HEK293T (cell line): ENCODE data around the gene ZNF888.

Experiments
- CTCF ChIA-PET: fragments of 350-600 bp; formaldehyde crosslinking; extraction: SDS; loops from one replicate; lab custom pipeline; 2021; ENCODE audit warnings: antibody characterized with exemption, inconsistent platforms; lab: Yijun Ruan, JAX
- POLR2A ChIA-PET: fragments of 350-600 bp; formaldehyde crosslinking; extraction: SDS; loops from one replicate; lab custom pipeline; 2020; ENCODE audit warnings: antibody characterized with exemption, inconsistent platforms; lab: Yijun Ruan, JAX
- DNase-seq: peaks from one replicate; pipeline ENCODE4 v3.0.0; 2012; ENCODE audit warnings: mixed read lengths; ENCODE audit errors: extremely low spot score
- ARNT ChIP-seq: fragments of 450-650 bp; IDR thresholded peaks from 2 replicates; pipeline ENCODE4 v1.6.1; 2017; ENCODE audit warnings: mild to moderate bottlenecking
- BHLHE40 ChIP-seq: fragments of 450-650 bp; IDR thresholded peaks from 2 replicates; pipeline ENCODE4 v1.6.1; 2016; ENCODE audit warnings: mild to moderate bottlenecking, moderate library complexity, borderline replicate concordance
- CTBP1 ChIP-seq: fragments of 450-650 bp; IDR thresholded peaks from 2 replicates; pipeline ENCODE4 v1.6.1; 2016; ENCODE audit warnings: borderline replicate concordance
- ELF4 ChIP-seq: fragments of 450-650 bp; IDR thresholded peaks from 2 replicates; pipeline ENCODE4 v1.6.1; 2017; ENCODE audit warnings: antibody characterized with exemption
- FOXA1 ChIP-seq: fragments of 450-650 bp; IDR thresholded peaks from 2 replicates; pipeline ENCODE4 v1.6.1; 2016; ENCODE audit warnings: mild to moderate bottlenecking
- FOXK2 ChIP-seq: fragments of 450-650 bp; IDR thresholded peaks from 2 replicates; pipeline ENCODE4 v1.6.1; 2016; ENCODE audit warnings: mild to moderate bottlenecking
- FOXM1 ChIP-seq: fragments of 450-650 bp; IDR thresholded peaks from 2 replicates; pipeline ENCODE4 v1.6.1; 2017; ENCODE audit warnings: mild to moderate bottlenecking, borderline replicate concordance
- HDGF ChIP-seq: fragments of 450-650 bp; IDR thresholded peaks from 2 replicates; pipeline ENCODE4 v1.6.1; 2017; ENCODE audit warnings: antibody characterized with exemption, borderline replicate concordance
- L3MBTL2 ChIP-seq: fragments of 450-650 bp; conservative IDR thresholded peaks from 2 replicates; pipeline ENCODE4 v1.6.1; 2016; ENCODE audit warnings: mild to moderate bottlenecking
- LEF1 ChIP-seq: fragments of 450-650 bp; IDR thresholded peaks from 2 replicates; pipeline ENCODE4 v1.6.1; 2017; ENCODE audit warnings: mild to moderate bottlenecking, borderline replicate concordance
- NFRKB ChIP-seq: fragments of 450-650 bp; IDR thresholded peaks from 2 replicates; pipeline ENCODE4 v1.6.1; 2016; ENCODE audit warnings: mild to moderate bottlenecking, moderate library complexity
- SP1 ChIP-seq: fragments of 450-650 bp; IDR thresholded peaks from 2 replicates; pipeline ENCODE4 v1.6.1; 2017
- SUZ12 ChIP-seq: fragments of 450-650 bp; IDR thresholded peaks from 2 replicates; pipeline ENCODE4 v1.6.1; 2016; ENCODE audit warnings: mild to moderate bottlenecking
- TARDBP ChIP-seq: fragments of 450-650 bp; IDR thresholded peaks from 2 replicates; pipeline ENCODE4 v1.6.1; 2016
- ZNF384 ChIP-seq: fragments of 450-650 bp; IDR thresholded peaks from 2 replicates; pipeline ENCODE4 v1.6.1; 2016
- TF ChIP-seq, protein P1 (sequence below): fragments of 450-650 bp; IDR thresholded peaks from 2 replicates; pipeline ENCODE4 v1.6.1; 2016

ZNF888 gene

DNA sequence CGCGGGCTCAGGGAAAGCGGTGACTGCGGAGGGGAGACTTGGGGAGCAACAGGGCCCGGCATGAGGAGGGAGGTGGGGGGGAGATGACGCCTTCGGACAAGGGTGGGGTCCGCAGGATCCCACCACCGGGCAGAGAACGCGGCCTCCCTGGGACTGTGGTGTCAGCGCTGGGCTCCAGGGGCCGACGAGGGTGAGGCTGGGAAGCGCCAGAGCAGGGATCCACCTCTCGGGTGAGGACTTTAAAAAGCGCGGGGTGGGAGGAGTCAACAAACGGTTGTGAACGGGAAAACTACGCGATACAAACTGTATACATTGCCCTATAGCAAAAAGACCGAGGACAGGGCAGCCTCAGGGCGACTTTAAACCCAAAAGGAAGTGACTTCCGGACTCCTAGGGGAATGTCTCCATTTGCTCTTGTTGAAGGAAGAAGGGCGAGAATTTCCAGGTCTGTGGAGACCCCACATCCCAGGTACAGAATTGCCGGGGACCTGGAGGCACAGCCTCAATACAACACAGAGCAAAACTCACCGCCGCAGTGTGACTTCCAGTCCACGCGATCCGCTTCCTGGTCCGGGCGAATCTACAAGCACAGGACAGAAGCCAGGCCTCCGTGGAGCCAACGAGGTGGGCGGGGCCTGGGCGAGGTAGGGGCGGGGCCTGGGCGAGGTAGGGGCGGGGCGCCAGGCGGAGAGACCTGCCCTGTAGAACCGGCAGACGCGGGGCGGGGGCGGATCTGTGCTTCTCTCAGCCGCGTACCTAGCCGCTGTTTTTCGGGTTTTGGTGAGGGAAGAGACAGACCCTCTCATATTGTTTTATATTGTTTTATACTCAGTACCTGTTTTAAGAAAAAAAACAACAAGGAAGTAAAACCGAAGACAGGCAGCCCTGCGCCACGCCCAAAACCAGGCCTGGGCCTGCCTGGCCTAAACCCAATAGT lies at the start of gene ZNF888:
Gene ZNF888 (minus strand): TSS at position 588 of the 937 bp plus-strand sequence. CDS start 5,555 bp downstream, outside the sequence.
- peak; percentile 80 for DNase-seq
- CTCF ChIA-PET, result no interaction called here
- TF ChIP-seq ELF4 (0 out of 2 replicates have a peak, but pooled peaks have one; percentile 21), L3MBTL2 (peak; percentile 32; the same call in 1 of the 2 replicates), SUZ12 (no peak)
- POLR2A ChIA-PET, result no interaction called here

DNA sequence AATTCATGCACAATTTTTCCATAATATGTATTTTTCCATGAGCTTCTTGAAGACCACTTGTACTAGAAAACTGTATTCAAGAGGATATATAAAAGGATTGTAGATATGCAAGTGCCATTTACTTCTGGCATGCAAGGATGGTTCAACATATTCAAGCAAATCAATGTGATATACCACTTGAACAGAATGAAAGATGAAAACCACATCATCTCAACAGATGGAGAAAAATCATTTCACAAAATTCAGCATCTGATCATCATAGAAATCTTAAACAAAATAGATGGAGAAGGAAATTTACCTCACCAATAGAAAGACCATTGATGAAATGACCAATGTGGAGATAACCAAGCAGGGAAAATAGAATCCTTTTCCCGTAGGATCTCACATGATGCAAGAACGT lies 44.5 kb upstream of the ZNF888 start:
- no peak for DNase-seq
- no peak for TF ChIP-seq SP1
- no peak for TF ChIP-seq FOXM1
- no peak for TF ChIP-seq CTBP1
- TF ChIP-seq HDGF, result no peak
- TF ChIP-seq BHLHE40, result no peak
- TF ChIP-seq FOXA1, result no peak
- TF ChIP-seq ELF4, result no peak
- no peak for TF ChIP-seq FOXK2
- no peak for TF ChIP-seq TARDBP
- TF ChIP-seq ZNF384, result no peak
- ChIA-PET CTCF (no interaction called here), POLR2A (no interaction called here)

DNA sequence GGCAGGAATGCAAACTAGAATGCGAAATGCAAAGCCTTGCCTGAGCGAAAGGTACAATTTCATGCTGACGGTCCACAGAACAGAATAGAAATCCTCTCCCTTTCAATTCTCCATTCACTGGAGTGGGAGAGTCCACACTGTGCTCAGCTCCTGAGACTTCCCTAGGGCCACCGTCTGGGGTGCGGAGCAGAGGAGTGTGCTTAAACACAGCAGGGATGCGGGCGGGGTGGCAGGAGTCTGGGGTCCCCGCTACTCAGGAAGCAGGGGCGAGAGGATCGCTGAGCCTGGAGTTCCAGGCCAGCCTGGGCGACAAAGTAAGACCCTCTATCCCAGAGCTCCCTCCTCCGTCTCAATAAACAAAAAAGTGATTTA lies 40.0 kb upstream of the ZNF888 start:
- CTCF ChIA-PET, result no interaction called here
- peak; percentile 5 for DNase-seq
- POLR2A ChIA-PET, result interaction anchor here (1.0 kb wide), 1 partner anchor 13 kb away, joined by 3 read pairs; no protein-coding TSS in a partner anchor
- TF ChIP-seq, protein P1, sequence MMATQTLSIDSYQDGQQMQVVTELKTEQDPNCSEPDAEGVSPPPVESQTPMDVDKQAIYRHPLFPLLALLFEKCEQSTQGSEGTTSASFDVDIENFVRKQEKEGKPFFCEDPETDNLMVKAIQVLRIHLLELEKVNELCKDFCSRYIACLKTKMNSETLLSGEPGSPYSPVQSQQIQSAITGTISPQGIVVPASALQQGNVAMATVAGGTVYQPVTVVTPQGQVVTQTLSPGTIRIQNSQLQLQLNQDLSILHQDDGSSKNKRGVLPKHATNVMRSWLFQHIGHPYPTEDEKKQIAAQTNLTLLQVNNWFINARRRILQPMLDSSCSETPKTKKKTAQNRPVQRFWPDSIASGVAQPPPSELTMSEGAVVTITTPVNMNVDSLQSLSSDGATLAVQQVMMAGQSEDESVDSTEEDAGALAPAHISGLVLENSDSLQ, result no peak
- TF ChIP-seq FOXA1 (no peak), L3MBTL2 (no peak), HDGF (no peak)

DNA sequence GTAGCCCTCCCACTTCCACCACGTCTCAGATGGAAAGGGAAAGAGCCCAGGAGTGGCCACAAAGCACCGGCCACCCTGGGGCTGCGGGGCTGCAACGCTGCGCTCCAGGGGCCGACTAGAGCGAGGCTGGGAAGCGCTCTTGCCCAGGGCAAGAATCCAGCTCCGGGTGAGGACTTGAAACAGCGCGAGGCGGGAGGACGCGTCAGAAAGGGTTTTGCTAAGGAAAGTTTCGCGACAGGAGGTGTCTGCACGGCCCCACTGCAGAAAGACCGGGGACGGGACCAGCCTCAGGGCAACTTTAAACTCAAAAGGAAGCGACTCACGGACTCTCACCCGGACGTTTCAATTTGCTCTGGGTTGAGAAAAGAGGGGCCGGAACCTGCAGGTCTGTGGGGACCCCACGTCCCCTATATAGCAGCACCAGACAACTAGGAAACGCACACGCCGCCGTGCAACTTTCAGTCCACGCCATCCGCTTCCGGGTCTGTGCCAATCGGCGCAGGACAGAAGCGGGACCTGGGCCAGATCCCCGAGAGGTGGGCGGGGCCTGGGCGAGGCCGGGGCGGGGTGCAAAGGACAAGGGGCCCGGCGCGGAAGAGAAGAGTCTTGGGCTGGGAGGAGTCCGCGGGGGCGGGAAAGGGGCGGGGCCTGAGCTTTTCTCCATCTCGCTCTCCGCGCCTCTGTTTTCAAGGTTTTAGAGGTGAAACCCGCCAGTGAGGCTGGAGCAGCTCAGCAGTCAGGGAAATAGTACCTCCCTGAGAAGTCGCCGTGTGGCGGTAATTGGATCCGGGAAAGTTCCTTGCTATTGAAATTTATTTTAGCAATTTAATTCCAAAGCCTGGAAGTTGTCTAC lies 39.4 kb upstream of the ZNF888 start, which contains the start of gene ZNF816:
Gene ZNF816 (minus strand): TSS at position 488 of the 853 bp plus-strand sequence. CDS start 6,792 bp downstream, outside the sequence.
- POLR2A ChIA-PET, result interaction anchor here (1.0 kb wide), 1 partner anchor 14 kb away, joined by 3 read pairs; no protein-coding TSS in a partner anchor

DNA sequence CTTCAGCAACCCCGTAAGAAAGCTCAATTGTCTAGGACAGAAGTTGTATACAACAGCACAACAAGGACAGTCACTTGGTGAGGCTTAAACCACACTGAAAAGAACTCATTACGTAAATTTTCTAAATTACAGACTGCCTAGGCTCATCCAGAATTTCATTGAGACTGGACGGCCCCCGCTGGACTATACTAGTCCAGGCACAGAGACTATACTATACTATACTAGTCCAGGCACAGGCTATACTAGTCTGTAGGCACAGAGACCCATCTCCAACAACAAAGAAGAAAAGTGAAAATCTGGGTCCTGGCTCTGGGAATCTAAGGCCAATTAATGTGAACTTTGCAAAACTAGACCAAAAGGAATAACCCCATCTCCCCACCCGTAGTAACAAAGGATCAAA lies 38.8 kb upstream of the ZNF888 start:
- CTCF ChIA-PET, result no interaction called here
- no peak for TF ChIP-seq HDGF
- TF ChIP-seq, protein P1, result no peak
- no peak for TF ChIP-seq ELF4
- TF ChIP-seq FOXM1, result no peak
- TF ChIP-seq LEF1, result no peak
- no peak for TF ChIP-seq ARNT
- no peak for TF ChIP-seq FOXK2
- TF ChIP-seq NFRKB, result no peak
- no peak for TF ChIP-seq SP1
- no peak for TF ChIP-seq BHLHE40
- TF ChIP-seq TARDBP, result no peak
- TF ChIP-seq L3MBTL2, result no peak
- TF ChIP-seq FOXA1, result no peak
- no peak for TF ChIP-seq ZNF384
- TF ChIP-seq SUZ12, result no peak
- TF ChIP-seq CTBP1, result no peak
- POLR2A ChIA-PET, result no interaction called here
- DNase-seq, result no peak

More for the DNA sequence above, 39.4 kb upstream of the ZNF888 start, which contains the start of gene ZNF816:
- peak; percentile 86 for DNase-seq
- peak; percentile 91 for TF ChIP-seq SP1
- TF ChIP-seq L3MBTL2, result no peak
- TF ChIP-seq ELF4, result peak; percentile 52
- CTCF ChIA-PET, result no interaction called here

DNA sequence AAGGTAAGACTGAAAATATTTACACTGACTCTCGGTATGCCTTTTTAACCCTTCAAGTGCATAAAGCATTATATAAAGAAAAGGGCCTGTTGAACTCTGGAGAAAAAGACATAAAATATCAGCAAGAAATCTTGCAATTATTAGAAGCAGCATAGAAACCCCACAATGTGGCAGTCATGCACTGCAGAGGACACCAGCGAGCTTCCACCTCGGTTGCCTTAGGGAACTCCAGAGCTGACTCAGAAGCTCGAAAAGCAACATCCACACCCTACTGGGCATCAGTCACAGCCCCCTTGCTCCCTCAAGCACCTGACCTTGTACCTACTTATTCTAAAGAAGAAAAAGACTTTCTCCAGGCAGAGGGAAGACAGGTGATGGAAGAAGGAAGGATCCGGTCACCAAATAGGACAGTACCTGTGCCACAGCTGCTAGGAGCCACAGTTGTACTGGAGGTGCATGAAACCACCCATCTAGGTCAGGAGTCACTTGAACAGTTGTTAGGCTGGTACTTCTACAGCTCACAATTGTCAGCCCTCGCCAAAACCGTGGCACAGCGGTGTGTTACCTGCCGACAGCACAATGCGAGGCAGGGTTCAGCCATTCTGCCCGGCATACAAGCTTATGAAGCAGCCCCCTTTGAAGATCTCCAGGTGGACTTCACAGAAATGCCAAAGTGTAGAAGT lies 36.5 kb upstream of the ZNF888 start:
- DNase-seq, result no peak
- CTCF ChIA-PET, result no interaction called here
- no peak for TF ChIP-seq NFRKB
- TF ChIP-seq, protein P1, result no peak
- TF ChIP-seq FOXM1, result no peak
- no peak for TF ChIP-seq HDGF
- TF ChIP-seq TARDBP, result no peak
- TF ChIP-seq LEF1, result no peak
- no peak for TF ChIP-seq SP1
- TF ChIP-seq BHLHE40, result no peak
- no peak for TF ChIP-seq FOXK2
- no peak for TF ChIP-seq CTBP1
- no peak for TF ChIP-seq FOXA1
- no peak for TF ChIP-seq SUZ12
- TF ChIP-seq L3MBTL2, result no peak
- TF ChIP-seq ARNT, result no peak
- POLR2A ChIA-PET, result no interaction called here
